Measurements from ENCODE around the gene ARHGEF12.

DNA sequence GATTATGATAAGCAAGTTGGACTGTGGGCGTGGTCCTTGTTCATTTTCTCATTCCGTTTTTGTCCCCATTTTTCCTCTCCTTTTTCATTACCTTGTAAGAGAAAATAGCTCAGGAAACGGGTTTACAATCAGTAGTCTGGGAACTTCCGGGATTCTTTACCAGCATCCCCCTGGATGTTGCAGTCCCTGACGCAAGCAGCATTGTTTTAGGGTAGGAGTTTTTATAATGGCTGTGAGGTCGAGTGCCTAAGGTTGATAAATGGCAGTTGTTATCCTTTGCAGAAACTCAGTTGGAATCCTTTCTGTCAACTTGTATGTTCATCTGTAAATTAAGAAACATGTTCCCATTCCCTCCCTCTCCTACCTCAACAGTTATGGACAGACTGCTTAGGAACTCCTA, 68.3 kb downstream of the ARHGEF12 start:
- TF ChIP-seq CTCF (IDR thresholded peaks at IDR 0.05 in 4 of 5, conservative IDR thresholded peaks at IDR 0.05 in 1 of 5) (no peak), POLR2A (IDR thresholded peaks at IDR 0.05) (no peak)
